Endothelial cell of umbilical vein (primary cell): ENCODE data around the gene CCNL2. TPM values are rescaled to one million over a fixed set of nuclear protein-coding genes. Genes with fewer than 3 reads are reported as not detected.

ENCODE experiments used
- BruUV-seq: library from RNA; stranded (reverse); fragments of 400-500 nt; replicated peaks from 2 replicates; lab custom pipeline; 2021; lab: Mats Ljungman, UMichigan
- CTCF ChIA-PET: fragments of 300-600, 350-600 bp; sonication (Branson Sonifier 250); formaldehyde crosslinking; loops from one replicate; lab custom pipeline; 2021; ENCODE audit warnings: antibody characterized with exemption, inconsistent platforms; lab: Charles Lee
- POLR2A ChIA-PET: fragments of 300-600, 350-600 bp; sonication (Branson Sonifier 250); formaldehyde crosslinking; loops from one replicate; lab custom pipeline; 2021; ENCODE audit warnings: antibody characterized with exemption, inconsistent platforms; lab: Charles Lee
- DNase-seq: peaks from one replicate; pipeline ENCODE4 v3.0.0-alpha.2; 2011; ENCODE audit warnings: low read depth, low spot score
- FAIRE-seq: peaks from 2 replicates; lab custom pipeline; 2011; peaks lifted over from hg19 to GRCh38; lab: Jason Lieb, UNC
- H2AFZ ChIP-seq: 2 replicates; pipeline ENCODE4 v1.6.0; 2012; ENCODE audit warnings: low read depth, low read length, control low read depth, inconsistent platforms
- H3K27ac ChIP-seq: 2 replicates; pipeline ENCODE4 v1.5.1; 2011; ENCODE audit warnings: low read depth, mild to moderate bottlenecking, control low read depth, low read length, moderate library complexity; ENCODE audit not compliant: insufficient read depth
- H3K27me3 ChIP-seq, 2 experiments: 2 replicates each; pipeline versions ENCODE4 v1.6.0 to v1.6.1; 2011; ENCODE audit warnings: low read length in 2 of 2, mixed read lengths in 1 of 2; ENCODE audit not compliant: control insufficient read depth in 2 of 2, insufficient read depth in 2 of 2
- H3K36me3 ChIP-seq, 2 experiments: 2 replicates in 1 of 2; 3 replicates in 1 of 2; pipeline ENCODE4 v1.5.1; 2011; ENCODE audit warnings: low read length in 2 of 2, mild to moderate bottlenecking in 1 of 2, moderate library complexity in 1 of 2; ENCODE audit not compliant: control insufficient read depth in 2 of 2, insufficient read depth in 2 of 2; ENCODE audit errors: extremely low read depth in 1 of 2
- H3K4me1 ChIP-seq: 3 replicates; pipeline ENCODE4 v1.5.1; 2011; ENCODE audit warnings: mild to moderate bottlenecking, low read length; ENCODE audit not compliant: control insufficient read depth, insufficient read depth; ENCODE audit errors: extremely low read depth
- H3K4me2 ChIP-seq: 2 replicates; pipeline ENCODE4 v1.6.1; 2011; ENCODE audit warnings: low read length, control low read depth, mixed read lengths; ENCODE audit not compliant: insufficient read depth
- H3K4me3 ChIP-seq, 3 experiments: fragments of 200-600 bp in 1 of 3; sonication (generic), shearing (Covaris generic) in 1 of 3; replicated peaks in 1 of 3; 2 replicates each; pipeline ENCODE4 v1.5.1; 2011 to 2016; ENCODE audit warnings: control low read depth in 3 of 3, low read length in 3 of 3, mild to moderate bottlenecking in 2 of 3, inconsistent platforms in 1 of 3, low read depth in 1 of 3, moderate library complexity in 1 of 3; ENCODE audit not compliant: insufficient read depth in 1 of 3
- H3K79me2 ChIP-seq: 2 replicates; pipeline ENCODE4 v1.6.0; 2012; ENCODE audit warnings: low read length, inconsistent platforms; ENCODE audit not compliant: control insufficient read depth, insufficient read depth
- H3K9ac ChIP-seq: replicated peaks from 2 replicates; pipeline ENCODE3; 2011; ENCODE audit warnings: low read length, control low read depth; ENCODE audit not compliant: insufficient read depth; ENCODE audit errors: extremely low read depth
- H3K9me1 ChIP-seq: replicated peaks from 3 replicates; pipeline ENCODE4 v1.6.0; 2011; ENCODE audit warnings: mild to moderate bottlenecking, low read length; ENCODE audit not compliant: control insufficient read depth, insufficient read depth; ENCODE audit errors: extremely low read depth
- H3K9me3 ChIP-seq: replicated peaks from 2 replicates; pipeline ENCODE4 v1.5.1; 2012; ENCODE audit warnings: low read length, inconsistent platforms; ENCODE audit not compliant: control insufficient read depth, insufficient read depth
- H4K20me1 ChIP-seq: replicated peaks from 2 replicates; pipeline ENCODE3; 2011; ENCODE audit warnings: mild to moderate bottlenecking, low read length; ENCODE audit not compliant: control insufficient read depth, insufficient read depth; ENCODE audit errors: extremely low read depth
- EZH2 ChIP-seq: IDR thresholded peaks from 2 replicates; pipeline ENCODE4 v1.6.1; 2012; ENCODE audit warnings: borderline replicate concordance, low read depth, mild to moderate bottlenecking, moderate library complexity, low read length, inconsistent platforms; ENCODE audit not compliant: severe bottlenecking
- FOS ChIP-seq: IDR thresholded peaks from 2 replicates; pipeline ENCODE4 v1.6.1; 2011; ENCODE audit warnings: mild to moderate bottlenecking, low read length, moderate library complexity, borderline replicate concordance; ENCODE audit not compliant: insufficient read depth
- GATA2 ChIP-seq: IDR thresholded peaks from 2 replicates; pipeline ENCODE4 v1.7.0; 2011; ENCODE audit warnings: low read depth, mild to moderate bottlenecking, moderate library complexity, mixed read lengths, low read length; ENCODE audit not compliant: insufficient read length, insufficient read depth
- MYC ChIP-seq: IDR thresholded peaks from one replicate; pipeline ENCODE4 v1.6.1; 2011; ENCODE audit warnings: mild to moderate bottlenecking, low read depth, low read length
- POLR2A ChIP-seq: IDR thresholded peaks from 2 replicates; pipeline ENCODE4 v1.6.1; 2012; ENCODE audit warnings: low read depth, mild to moderate bottlenecking, control low read depth, low read length
- POLR2AphosphoS5 ChIP-seq: IDR thresholded peaks from 2 replicates; pipeline ENCODE4 v1.6.1; 2012; ENCODE audit warnings: low read depth, mild to moderate bottlenecking, control low read depth, low read length, moderate library complexity; ENCODE audit not compliant: insufficient read depth
- dilution Hi-C: fragments of 300-500 bp; cut with MboI; formaldehyde crosslinking; loops from one replicate; pipeline ENCODE4 v1.15.0; 2019; ENCODE audit warnings: low sequenced_read_pairs; ENCODE audit not compliant: extremely low pct_ligation_motif_present
- intact Hi-C: fragments of 100-400 bp; cut with micrococcal nuclease; formaldehyde crosslinking; loops from one replicate; pipeline ENCODE4 v1.10.0; 2022
- polyA plus RNA-seq, 4 experiments: library from polyadenylated mRNA; depleted of rRNA in 3 of 4; stranded (reverse) in 3 of 4; unstranded in 1 of 4; fragments of >200 nt; gene quantifications; 2 replicates each; pipeline versions ENCODE4 v1.2.1 to v1.2.3, GENCODE V29; 2011 to 2012; ENCODE audit warnings: missing spikeins in 1 of 4
- total RNA-seq: library from RNA; stranded (reverse); gene quantifications from 2 replicates; pipeline ENCODE4 v1.2.3, GENCODE V29; 2021
- TF ChIP-seq, protein P1 (sequence below): IDR thresholded peaks from 2 replicates; pipeline ENCODE4 v1.6.1; 2011; ENCODE audit not compliant: insufficient read depth, insufficient read length
- TF ChIP-seq, protein P2 (sequence below), 2 donors: IDR thresholded peaks; 1 replicate in 1 of 2; 2 replicates in 1 of 2; pipeline ENCODE4 v1.5.1; 2011; ENCODE audit warnings: low read length in 2 of 2, mild to moderate bottlenecking in 2 of 2, moderate library complexity in 2 of 2, control low read depth in 1 of 2, inconsistent platforms in 1 of 2, low read depth in 1 of 2; ENCODE audit not compliant: insufficient read depth in 1 of 2; ENCODE audit errors: extremely low read depth in 1 of 2

The CCNL2 gene
- total and polyA plus RNA-seq, 2 donors (not counting 3 experiments of a cell fraction or from before 2014, with no cell fraction given): 188 to 209 TPM

GRCh38 chr1:1435106-1435903 is 36.2 kb upstream of the CCNL2 start, which contains the start of gene VWA1:
TSS of gene VWA1 (plus strand) at chr1:1435690. CDS start at chr1:1435749, 59 bp downstream.
- FAIRE-seq (no peak), DNase-seq (peak; percentile 50)
- ChIA-PET POLR2A (no interaction called here), CTCF (interaction anchor here (2.4 kb wide), 1 partner anchor 33 kb away, joined by 7 read pairs; no protein-coding TSS in a partner anchor)
- no peaks in the 10 kb centered on the region for H3K36me3 ChIP-seq
- H3K4me1 ChIP-seq: peaks cover 17% of the 10 kb centered on the region
- peak within 1 kb of the TSS; percentile 74 for H2AFZ ChIP-seq
- H3K9me1 ChIP-seq: no peaks in the 10 kb centered on the region
- no peaks in the 10 kb centered on the region for H3K27me3 ChIP-seq
- H3K9me3 ChIP-seq: no peaks in the 10 kb centered on the region
- dilution Hi-C loops: no loop called here
- no peak within 1 kb of the TSS for H3K9ac ChIP-seq
- TF ChIP-seq MYC (no peak), FOS (no peak), POLR2AphosphoS5 (no peak), EZH2 (no peak), GATA2 (no peak), POLR2A (no peak)
- TF ChIP-seq, protein P1, sequence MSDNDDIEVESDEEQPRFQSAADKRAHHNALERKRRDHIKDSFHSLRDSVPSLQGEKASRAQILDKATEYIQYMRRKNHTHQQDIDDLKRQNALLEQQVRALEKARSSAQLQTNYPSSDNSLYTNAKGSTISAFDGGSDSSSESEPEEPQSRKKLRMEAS: no peak
- TF ChIP-seq, protein P2, sequence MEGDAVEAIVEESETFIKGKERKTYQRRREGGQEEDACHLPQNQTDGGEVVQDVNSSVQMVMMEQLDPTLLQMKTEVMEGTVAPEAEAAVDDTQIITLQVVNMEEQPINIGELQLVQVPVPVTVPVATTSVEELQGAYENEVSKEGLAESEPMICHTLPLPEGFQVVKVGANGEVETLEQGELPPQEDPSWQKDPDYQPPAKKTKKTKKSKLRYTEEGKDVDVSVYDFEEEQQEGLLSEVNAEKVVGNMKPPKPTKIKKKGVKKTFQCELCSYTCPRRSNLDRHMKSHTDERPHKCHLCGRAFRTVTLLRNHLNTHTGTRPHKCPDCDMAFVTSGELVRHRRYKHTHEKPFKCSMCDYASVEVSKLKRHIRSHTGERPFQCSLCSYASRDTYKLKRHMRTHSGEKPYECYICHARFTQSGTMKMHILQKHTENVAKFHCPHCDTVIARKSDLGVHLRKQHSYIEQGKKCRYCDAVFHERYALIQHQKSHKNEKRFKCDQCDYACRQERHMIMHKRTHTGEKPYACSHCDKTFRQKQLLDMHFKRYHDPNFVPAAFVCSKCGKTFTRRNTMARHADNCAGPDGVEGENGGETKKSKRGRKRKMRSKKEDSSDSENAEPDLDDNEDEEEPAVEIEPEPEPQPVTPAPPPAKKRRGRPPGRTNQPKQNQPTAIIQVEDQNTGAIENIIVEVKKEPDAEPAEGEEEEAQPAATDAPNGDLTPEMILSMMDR (IDR thresholded peaks at IDR 0.05; ENCODE audit: extremely low read depth in 1 of 2, insufficient read depth in 1 of 2, low read depth in 1 of 2, low read length in 2 of 2): peak in 1 of 2 donors; percentile 11
- intact Hi-C loops: no loop called here
- H3K4me2 ChIP-seq: peak within 1 kb of the TSS; percentile 23
- peak within 1 kb of the TSS in 1 of 3 experiments; percentile 26 for H3K4me3 ChIP-seq
- BruUV-seq: no TSS peak
- no peaks in the 10 kb centered on the region for H4K20me1 ChIP-seq
- no peak within 1 kb of the TSS for H3K27ac ChIP-seq
- no peaks in the 10 kb centered on the region for H3K79me2 ChIP-seq
